HepG2 (cell line): ENCODE results near the gene TBC1D22A. TPM values are rescaled to one million over a fixed set of nuclear protein-coding genes. Genes with fewer than 3 reads are reported as not detected.

Experiments
- ATAC-seq: fragments of 200-7000 bp; cut with Tn5 transposase; 3 replicates; pipeline ENCODE4 v1.9.1; 2020; ENCODE audit warnings: mild to moderate bottlenecking, moderate library complexity
- BruUV-seq: library from RNA; stranded (reverse); fragments of 400-500 nt; replicated peaks from 2 replicates; lab custom pipeline; 2021; lab: Mats Ljungman, UMichigan
- CTCF ChIA-PET: fragments of 300-600 bp; formaldehyde crosslinking; extraction: SDS; loops from one replicate; lab custom pipeline; 2021; ENCODE audit warnings: low total read pairs, inconsistent platforms, low intra/inter-chr PET ratio; lab: Yijun Ruan, JAX
- POLR2A ChIA-PET: fragments of 350-600 bp; sonication (Branson Sonifier 250); formaldehyde crosslinking; loops from one replicate; lab custom pipeline; 2020; ENCODE audit warnings: antibody characterized with exemption, inconsistent platforms; lab: Yijun Ruan, JAX
- DNase-seq: peaks from one replicate; pipeline ENCODE4 v3.0.0-alpha.2; 2015; ENCODE audit warnings: low spot score
- FAIRE-seq: peaks from 3 replicates; lab custom pipeline; 2011; peaks lifted over from hg19 to GRCh38; lab: Jason Lieb, UNC
- H2AFZ ChIP-seq: one replicate; pipeline ENCODE4 v1.6.1; 2011; ENCODE audit warnings: low read length, inconsistent platforms
- H3K27ac ChIP-seq: fragments of 300-600 bp; 3 replicates; pipeline ENCODE4 v1.8.0; 2011; ENCODE audit warnings: mixed run types, mild to moderate bottlenecking, mixed read lengths, low read length, inconsistent platforms; ENCODE audit not compliant: insufficient read depth; ENCODE audit errors: extremely low read length
- H3K27me3 ChIP-seq, 2 experiments: fragments of 200-600 bp in 1 of 2; 2 replicates in 1 of 2; 3 replicates in 1 of 2; pipeline versions ENCODE4 v1.6.0 to v1.8.0; 2011; ENCODE audit warnings: low read length in 2 of 2, mild to moderate bottlenecking in 2 of 2, moderate library complexity in 2 of 2, inconsistent platforms in 1 of 2; ENCODE audit not compliant: insufficient read depth in 2 of 2, control insufficient read depth in 1 of 2
- H3K36me3 ChIP-seq, 2 experiments: fragments of 200-600 bp in 1 of 2; replicated peaks in 1 of 2; 2 replicates in 1 of 2; 3 replicates in 1 of 2; pipeline versions ENCODE4 v1.5.1 to v1.8.0; 2011; ENCODE audit warnings: low read length in 2 of 2, inconsistent platforms in 1 of 2; ENCODE audit not compliant: insufficient read depth in 2 of 2, control insufficient read depth in 1 of 2
- H3K4me1 ChIP-seq: 2 replicates; pipeline ENCODE4 v1.5.1; 2012; ENCODE audit warnings: low read length, inconsistent platforms; ENCODE audit not compliant: insufficient read depth
- H3K4me2 ChIP-seq: 2 replicates; pipeline ENCODE4 v1.6.0; 2011; ENCODE audit warnings: low read depth, low read length, inconsistent platforms
- H3K4me3 ChIP-seq, 3 experiments: fragments of 200-600 bp in 1 of 3; sonication (generic), shearing (Covaris generic) in 1 of 3; replicated peaks in 1 of 3; 2 replicates each; pipeline ENCODE4 v1.5.1; 2011 to 2016; ENCODE audit warnings: low read length in 3 of 3, inconsistent platforms in 2 of 3, low read depth in 2 of 3, mild to moderate bottlenecking in 2 of 3, control low read depth in 1 of 3, mixed read lengths in 1 of 3; ENCODE audit not compliant: insufficient read depth in 1 of 3
- H3K79me2 ChIP-seq: one replicate; pipeline ENCODE4 v1.6.1; 2011; ENCODE audit warnings: low read length, inconsistent platforms; ENCODE audit not compliant: insufficient read depth
- H3K9ac ChIP-seq: 2 replicates; pipeline ENCODE4 v1.6.0; 2011; ENCODE audit warnings: mild to moderate bottlenecking, low read depth, low read length, inconsistent platforms; ENCODE audit not compliant: insufficient read depth
- H3K9me3 ChIP-seq: 2 replicates; pipeline ENCODE4 v1.5.1; 2012; ENCODE audit warnings: mild to moderate bottlenecking, low read length
- H4K20me1 ChIP-seq: 2 replicates; pipeline ENCODE4 v1.6.0; 2011; ENCODE audit warnings: inconsistent platforms, mild to moderate bottlenecking, low read length, moderate library complexity; ENCODE audit not compliant: insufficient read depth
- ATF4 ChIP-seq, 2 experiments: fragments of 450-650 bp in 1 of 2; sonication (generic) in 1 of 2; formaldehyde crosslinking; IDR thresholded peaks; 2 replicates each; pipeline versions ENCODE4 v1.5.0 to v1.8.0; 2020 to 2022; ENCODE audit warnings: mild to moderate bottlenecking in 1 of 2, missing genetic modification reagents in 1 of 2
- BRF2 ChIP-seq: sonication (generic); formaldehyde crosslinking; IDR thresholded peaks from 2 replicates; pipeline ENCODE4 v1.8.1; 2022; ENCODE audit warnings: mild to moderate bottlenecking, missing genetic modification reagents
- CEBPB ChIP-seq: IDR thresholded peaks from 2 replicates; pipeline ENCODE4 v1.6.1; 2011; ENCODE audit warnings: low read depth, low read length, improper control_type of control experiment, borderline replicate concordance
- DRAP1 ChIP-seq: IDR thresholded peaks from 2 replicates; pipeline ENCODE4 v1.6.1; 2016; ENCODE audit warnings: missing genetic modification reagents, missing compliant biosample characterization
- EP300 ChIP-seq, 3 experiments: sonication (generic) in 1 of 3; formaldehyde crosslinking in 1 of 3; IDR thresholded peaks; 2 replicates each; pipeline versions ENCODE4 v1.5.1 to v1.6.1; 2011 to 2020; ENCODE audit warnings: low read depth in 2 of 3, low read length in 2 of 3, borderline replicate concordance in 1 of 3, improper control_type of control experiment in 1 of 3, mild to moderate bottlenecking in 1 of 3, missing genetic modification reagents in 1 of 3, moderate library complexity in 1 of 3
- ESRRA ChIP-seq: sonication (generic); formaldehyde crosslinking; IDR thresholded peaks from 2 replicates; pipeline ENCODE4 v1.5.1; 2020; ENCODE audit warnings: mild to moderate bottlenecking, low read depth, missing genetic modification reagents
- KDM4B ChIP-seq: sonication (generic); formaldehyde crosslinking; IDR thresholded peaks from 2 replicates; pipeline ENCODE4 v1.4.0; 2020; ENCODE audit warnings: missing genetic modification reagents
- MLLT10 ChIP-seq: sonication (generic); formaldehyde crosslinking; IDR thresholded peaks from 2 replicates; pipeline ENCODE4 v1.4.0; 2020; ENCODE audit warnings: missing genetic modification reagents
- THYN1 ChIP-seq: sonication (generic); formaldehyde crosslinking; IDR thresholded peaks from 2 replicates; pipeline ENCODE4 v1.8.1; 2023; ENCODE audit warnings: low read depth, mild to moderate bottlenecking, moderate library complexity, missing genetic modification reagents, borderline replicate concordance
- ZEB1 ChIP-seq: IDR thresholded peaks from 2 replicates; pipeline ENCODE4 v1.6.1; 2012; ENCODE audit warnings: mild to moderate bottlenecking, low read depth, inconsistent platforms; ENCODE audit not compliant: insufficient replicate concordance
- ZNF101 ChIP-seq: sonication (generic); formaldehyde crosslinking; IDR thresholded peaks from 2 replicates; pipeline ENCODE4 v1.4.0; 2020; ENCODE audit warnings: mild to moderate bottlenecking, low read depth, missing genetic modification reagents, borderline replicate concordance
- ZNF224 ChIP-seq: sonication (generic); formaldehyde crosslinking; IDR thresholded peaks from 2 replicates; pipeline ENCODE4 v1.5.0; 2020; ENCODE audit warnings: mild to moderate bottlenecking, missing genetic modification reagents
- ZNF574 ChIP-seq: sonication (generic); formaldehyde crosslinking; IDR thresholded peaks from 2 replicates; pipeline ENCODE4 v1.4.0; 2020; ENCODE audit warnings: missing genetic modification reagents
- ZNF644 ChIP-seq: IDR thresholded peaks from 2 replicates; pipeline ENCODE4 v1.6.1; 2016; ENCODE audit warnings: low read depth
- WGBS: methylation state at CpG from one replicate; pipeline ENCODE4 v1.1.6; 2017; ENCODE audit warnings: low lambda C conversion rate; 5-methylcytosine and 5-hydroxymethylcytosine counted together
- in situ Hi-C: cut with HindIII; loops from 2 replicates; pipeline ENCODE4 v1.10.0; 2017; ENCODE audit warnings: low pct_unique_long_range_greater_than_20kb; ENCODE audit not compliant: extremely low pct_ligation_motif_present
- intact Hi-C: fragments of 100-400 bp; cut with micrococcal nuclease; formaldehyde crosslinking; loops from one replicate; pipeline ENCODE4 v1.10.0; 2022; ENCODE audit not compliant: unreplicated experiment
- polyA plus RNA-seq, 8 experiments: library from polyadenylated mRNA; depleted of rRNA in 3 of 8; stranded (reverse) in 7 of 8; unstranded in 1 of 8; fragments of >200 nt; fragmentation: Illumina TruSeq in 4 of 8; extraction: Trizol in 4 of 8; gene quantifications; 2 replicates each; pipeline versions ENCODE4 v1.2.1 to v1.2.3, GENCODE V29; 2011 to 2016; ENCODE audit warnings: low read depth in 4 of 8, missing spikeins in 1 of 8, mixed read lengths in 1 of 8; ENCODE audit not compliant: insufficient read depth in 1 of 8
- total RNA-seq, 5 experiments: library from RNA; depleted of rRNA; stranded (reverse); fragments of >200 nt; fragmentation: Illumina TruSeq; extraction: Trizol; gene quantifications; 2 replicates each; pipeline ENCODE4 v1.2.3, GENCODE V29; 2016; ENCODE audit warnings: low read depth in 1 of 5

TBC1D22A gene
- total and polyA plus RNA-seq, 2 of the 13 experiments (the other 11 are each of a cell fraction or from before 2014, with no cell fraction given), result 17.3 to 18.0 TPM

- TF ChIP-seq ZNF574 (CRISPR knock-in tag), result no peak
- TF ChIP-seq CEBPB, result no peak
- TF ChIP-seq ESRRA (CRISPR knock-in tag), result no peak
Measured at GRCh38 chr22:47171441-47172221, 409.2 kb downstream of the TBC1D22A start (continued).

- no peaks in the 10 kb centered on the region for H3K4me1 ChIP-seq
- DNase-seq (no peak), FAIRE-seq (no peak), ATAC-seq (no peak)
- in situ Hi-C loops (no loop called here), intact Hi-C loops (no loop called here)
- H3K27me3 ChIP-seq, result no peaks in the 10 kb centered on the region
- H3K4me3 ChIP-seq, result no peak overlapping the region
- no peak overlapping the region for H2AFZ ChIP-seq
- WGBS, result 95% methylated on average over 9 of the region's 21 CpGs
- H3K27ac ChIP-seq, result no peak overlapping the region
- no peak overlapping the region for H3K9ac ChIP-seq
- CTCF ChIA-PET, result no interaction called here
- no peaks in the 10 kb centered on the region; a peak in 3 of 5 replicates for H3K36me3 ChIP-seq
- POLR2A ChIA-PET, result no interaction called here
- peaks cover 4% of the 10 kb centered on the region; the same call in 1 of the 2 replicates for H4K20me1 ChIP-seq
- no peaks in the 10 kb centered on the region for H3K79me2 ChIP-seq
- no peaks in the 10 kb centered on the region for H3K9me3 ChIP-seq
- H3K4me2 ChIP-seq, result no peak overlapping the region
- no TSS peak for BruUV-seq
- TF ChIP-seq ZNF101 (CRISPR knock-in tag), result no peak
- TF ChIP-seq MLLT10 (CRISPR knock-in tag), result no peak
- no peak for TF ChIP-seq ZNF644
- no peak for TF ChIP-seq EP300 (IDR thresholded peaks at IDR 0.05; ENCODE audit: low read depth in 2 of 2, low read length in 2 of 2)
- no peak for TF ChIP-seq EP300 (CRISPR knock-in tag; IDR thresholded peaks at IDR 0.05; ENCODE audit: borderline replicate concordance)
- TF ChIP-seq THYN1 (CRISPR knock-in tag), result no peak
- TF ChIP-seq DRAP1 (CRISPR knock-in tag), result no peak
- no peak for TF ChIP-seq KDM4B (CRISPR knock-in tag)
- TF ChIP-seq BRF2, result no peak
- TF ChIP-seq ZNF224 (CRISPR knock-in tag), result no peak
- TF ChIP-seq ZEB1, result no peak
- no peak for TF ChIP-seq ATF4 (CRISPR knock-in tag; IDR thresholded peaks at IDR 0.05)
Measured at GRCh38 chr22:47172771-47173534, 410.5 kb downstream of the TBC1D22A start.
